T-helper 2 cell (primary cell): ENCODE data around the gene SH3TC1.

Experiments
- DNase-seq, 5 experiments: peaks; one replicate each; pipeline versions ENCODE4 v3.0.0 to v3.0.0-alpha.2; 2012 to 2022

The SH3TC1 gene

DNA sequence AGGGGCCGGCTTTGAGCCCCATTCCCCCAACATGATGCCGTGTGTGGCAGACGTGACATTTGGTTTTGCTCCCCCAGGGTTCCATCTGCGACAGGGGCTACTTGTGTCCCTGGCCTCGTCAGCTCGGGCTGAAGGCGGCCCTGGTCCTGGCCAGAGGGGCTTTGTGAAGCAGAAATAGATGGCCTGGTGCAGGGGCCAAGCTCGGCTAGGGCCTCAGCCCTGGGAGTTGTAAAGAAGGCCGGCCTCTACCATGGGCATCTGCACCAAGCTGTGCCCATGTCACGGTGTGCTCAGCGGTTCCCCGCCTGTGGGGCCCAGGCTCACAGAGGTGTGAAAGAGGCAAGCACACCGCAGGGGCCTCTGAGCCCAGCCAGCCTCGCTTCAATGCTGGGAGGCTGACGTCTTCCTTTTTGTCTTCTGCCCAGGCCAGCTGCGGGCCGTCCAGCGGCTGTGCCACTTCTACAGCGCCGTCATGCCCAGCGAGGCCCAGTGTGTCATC, 32.5 kb downstream of the SH3TC1 start:
- no peak for DNase-seq

- DNase-seq, result no peak
Observed at GRCh38 chr4:8232748-8233147, 33.7 kb downstream of the SH3TC1 start.

DNA sequence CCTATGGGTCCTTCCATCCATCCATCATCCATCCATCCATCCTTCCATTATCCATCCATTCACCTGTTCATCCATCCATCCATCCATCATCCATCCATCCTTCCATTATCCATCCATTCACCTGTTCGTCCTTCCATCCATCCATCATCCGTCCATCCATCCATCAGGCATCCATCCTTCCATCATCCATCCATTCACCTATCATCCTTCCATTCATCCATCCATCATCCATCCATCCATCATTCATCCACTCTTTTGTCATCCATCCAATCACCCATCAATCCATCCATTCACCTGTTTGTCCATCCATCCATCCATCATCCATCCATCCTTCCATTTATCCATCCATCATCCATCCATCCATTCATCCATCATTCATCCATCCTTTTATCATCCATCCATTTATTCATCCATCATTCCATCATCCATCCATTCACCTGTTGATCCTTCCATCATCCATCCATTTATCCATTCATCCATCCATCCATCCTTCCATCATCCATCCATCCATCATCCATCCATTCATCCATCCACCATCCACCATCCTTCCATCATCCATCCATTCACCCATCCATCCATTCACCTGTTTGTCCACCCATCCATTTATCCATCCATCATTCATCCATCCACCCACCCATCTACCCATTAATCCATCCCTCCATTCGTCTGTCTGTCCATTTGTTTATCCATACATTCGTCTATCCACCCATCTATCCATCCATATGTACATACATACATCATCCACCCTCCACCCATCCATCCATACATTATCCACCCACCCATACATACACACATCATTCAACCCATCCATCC, 34.8 kb downstream of the SH3TC1 start:
- DNase-seq, result no peak

- no peak for DNase-seq
Observed at GRCh38 chr4:8234715-8235114, 35.6 kb downstream of the SH3TC1 start.

DNA sequence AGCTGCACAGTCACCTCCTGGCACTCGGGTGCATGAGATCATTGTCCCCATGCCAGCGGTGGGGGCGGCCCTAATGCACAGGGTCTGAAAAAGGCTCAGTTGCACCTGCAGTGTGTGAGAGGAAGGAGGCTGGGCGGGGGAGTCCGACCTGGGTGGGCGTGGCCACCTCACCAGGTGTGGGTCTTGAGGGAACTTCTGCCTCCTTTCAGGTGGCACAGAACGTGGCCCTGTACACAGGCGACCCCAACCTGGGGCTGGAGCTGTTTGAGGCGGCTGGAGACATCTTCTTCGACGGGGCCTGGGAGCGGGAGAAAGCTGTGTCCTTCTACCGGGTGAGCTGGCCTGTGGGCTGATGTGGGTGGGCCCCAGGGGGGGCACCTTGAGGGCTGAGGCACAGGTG, 36.1 kb downstream of the SH3TC1 start:
- DNase-seq, result no peak

- DNase-seq, result no peak
Observed at GRCh38 chr4:8235686-8236085, 36.6 kb downstream of the SH3TC1 start.

DNA sequence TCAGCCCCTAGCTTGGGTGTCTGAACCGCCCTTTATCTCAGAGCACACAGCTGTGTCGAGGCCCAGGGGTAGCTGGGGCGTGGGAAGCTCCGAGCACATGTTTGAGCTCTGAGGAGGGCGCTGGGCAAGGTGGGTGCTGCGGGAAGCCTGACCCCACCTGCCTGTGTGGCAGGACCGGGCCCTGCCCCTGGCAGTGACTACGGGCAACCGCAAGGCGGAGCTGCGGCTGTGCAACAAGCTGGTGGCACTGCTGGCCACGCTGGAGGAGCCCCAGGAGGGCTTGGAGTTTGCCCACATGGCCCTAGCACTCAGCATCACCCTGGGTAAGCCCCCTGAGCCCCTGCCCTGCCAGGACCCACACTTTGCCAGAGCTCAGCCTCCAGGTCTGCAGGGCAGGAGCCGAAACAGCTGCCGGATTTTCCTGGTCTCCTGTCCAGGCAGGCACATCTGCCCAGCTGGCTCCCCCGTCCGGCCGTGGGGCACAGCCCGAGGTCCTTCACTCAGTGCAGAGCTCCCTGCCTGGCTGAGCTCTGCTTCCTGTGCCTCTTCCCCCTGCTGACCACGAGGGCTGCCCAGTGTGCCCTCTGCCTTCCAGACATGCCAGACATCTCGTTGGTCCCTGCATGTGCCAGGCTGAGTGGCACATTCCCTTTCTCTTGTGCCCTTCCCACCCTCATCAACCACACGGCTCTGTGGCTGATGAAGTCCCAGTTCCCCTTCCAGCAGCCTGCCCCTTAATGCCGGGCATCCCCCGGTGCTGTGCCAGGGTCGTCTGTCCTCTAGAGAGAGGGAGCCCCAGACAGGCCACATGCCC, 37.2 kb downstream of the SH3TC1 start:
- DNase-seq, result no peak

DNA sequence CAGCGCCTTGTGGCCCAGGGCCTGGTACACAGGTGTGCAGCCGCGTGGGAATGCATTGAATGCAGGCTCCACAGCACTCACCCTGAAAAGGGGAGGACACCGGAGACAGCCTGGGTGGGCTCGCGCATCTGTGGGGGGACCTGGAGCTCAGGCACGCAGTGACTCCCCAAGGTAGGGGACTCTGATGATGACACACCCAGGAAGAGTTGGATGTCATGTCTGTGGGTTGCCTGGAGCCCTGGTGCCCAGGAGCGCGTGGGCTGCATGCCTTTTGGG, 37.8 kb downstream of the SH3TC1 start:
- DNase-seq, result no peak

- no peak for DNase-seq
Observed at GRCh38 chr4:8237256-8237989, 38.3 kb downstream of the SH3TC1 start.

DNA sequence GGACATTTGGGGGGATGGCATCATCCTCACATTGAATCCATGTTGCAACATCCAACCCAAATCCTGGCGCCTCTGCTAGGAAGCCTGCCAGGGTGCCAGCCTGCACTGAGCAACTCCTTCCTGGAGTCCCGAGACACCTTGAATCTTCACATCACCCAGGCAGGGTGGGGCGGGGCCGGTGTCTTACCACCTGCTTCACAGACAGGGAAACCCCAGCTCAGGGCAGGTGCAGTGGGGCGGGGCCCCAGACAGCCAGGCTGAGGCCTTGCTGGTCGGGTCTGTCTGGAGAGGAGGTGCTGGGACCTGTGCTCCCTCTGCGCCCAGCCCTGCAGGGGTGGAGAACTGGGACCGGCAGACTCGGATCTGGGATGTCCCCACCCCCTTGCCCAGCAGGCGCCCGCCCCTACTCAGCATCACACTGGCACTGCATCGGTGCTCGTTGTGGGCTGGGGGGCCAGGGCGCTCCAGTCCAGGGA, 39.0 kb downstream of the SH3TC1 start:
- no peak for DNase-seq

DNA sequence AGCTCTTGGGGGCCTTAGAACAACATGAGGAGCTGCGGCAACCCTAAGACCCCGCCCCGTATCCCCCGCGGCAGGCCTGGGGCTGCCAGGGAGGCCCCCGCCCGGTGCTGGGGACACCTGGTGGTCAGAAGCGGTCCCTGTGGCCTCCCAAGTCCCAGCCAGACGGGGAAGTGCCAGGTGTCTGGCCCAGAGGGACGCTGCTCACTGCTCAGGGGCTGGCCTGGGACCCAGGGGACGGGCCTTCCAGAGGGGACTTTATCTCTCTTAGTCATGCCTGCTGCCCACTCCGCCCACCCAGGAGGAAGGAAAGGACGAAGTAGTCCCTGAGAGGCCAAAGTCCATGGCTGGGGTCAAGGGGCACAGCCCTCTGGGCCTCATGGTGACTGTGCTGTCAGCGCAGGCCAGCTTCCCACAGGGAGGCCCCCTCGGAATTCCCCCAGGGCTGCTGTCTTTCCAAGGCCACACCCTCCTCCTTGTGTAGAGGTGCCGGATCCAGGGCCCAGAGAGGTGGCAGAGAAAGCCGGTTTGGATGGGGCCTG, 39.5 kb downstream of the SH3TC1 start:
- no peak for DNase-seq

DNA sequence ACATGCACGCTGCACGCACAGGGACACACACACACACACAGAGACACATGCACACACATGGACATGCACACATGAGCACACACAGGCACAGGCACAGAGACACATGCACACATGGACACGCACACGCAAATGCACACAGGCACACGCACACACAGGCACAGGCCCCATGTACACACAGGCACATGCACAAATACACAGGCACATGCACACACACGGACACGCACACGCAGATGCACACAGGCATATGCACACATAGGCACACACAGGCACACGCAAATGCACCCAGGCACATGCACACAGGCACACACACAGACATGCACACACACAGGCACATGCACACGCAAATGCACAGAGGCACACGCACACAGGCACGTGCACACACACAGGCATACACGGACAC, 40.1 kb downstream of the SH3TC1 start:
- no peak for DNase-seq

- no peak for DNase-seq
Observed at GRCh38 chr4:8239661-8240060, 40.6 kb downstream of the SH3TC1 start.

GRCh38 chr4:8240211-8241041, 41.3 kb downstream of the SH3TC1 start:
- DNase-seq, result no peak

- no peak for DNase-seq
Observed at GRCh38 chr4:8241211-8241779, 42.2 kb downstream of the SH3TC1 start.

- DNase-seq, result peak; percentile 49 to 78 (median 64)
Observed at GRCh38 chr4:8241895-8242696, 43.0 kb downstream of the SH3TC1 start.

- DNase-seq, result no peak
Observed at GRCh38 chr4:8242782-8243560, 43.9 kb downstream of the SH3TC1 start.

DNA sequence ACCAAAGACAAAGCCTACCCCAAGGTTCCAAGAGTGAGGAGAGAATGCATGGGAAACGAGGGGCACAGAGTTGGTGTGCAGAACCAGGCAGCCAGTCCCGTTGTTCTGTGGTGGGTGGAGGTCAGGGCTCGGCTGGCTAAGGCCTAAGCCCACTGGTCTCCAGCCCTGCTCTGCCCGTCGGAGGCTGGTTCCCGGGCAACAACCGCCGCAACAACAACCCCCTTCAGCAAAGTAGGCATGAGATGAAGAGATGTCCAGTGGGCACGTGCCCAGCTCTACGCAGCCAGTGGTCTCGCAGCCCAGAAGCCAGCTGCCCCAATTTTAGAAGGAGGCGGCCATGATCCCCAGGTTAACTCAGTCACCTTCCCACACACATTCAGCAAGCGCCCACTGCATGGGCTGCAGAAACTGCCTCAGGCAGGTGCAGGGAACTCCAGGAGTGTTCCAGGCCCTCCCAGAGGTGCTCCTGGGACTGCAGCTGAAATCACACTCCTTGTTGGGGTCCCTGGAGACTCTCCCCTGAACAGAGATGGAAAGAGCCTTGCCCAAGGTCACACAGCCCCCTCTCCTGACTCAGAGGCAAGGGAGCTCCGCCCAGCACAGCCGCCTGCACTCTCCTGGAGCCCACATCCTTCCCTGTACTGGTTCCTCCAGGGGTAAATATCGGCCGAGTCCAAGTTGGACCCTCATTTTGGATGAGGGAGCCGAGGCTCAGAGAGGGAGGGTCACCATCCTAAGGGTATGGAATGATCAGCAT, 45.1 kb downstream of the SH3TC1 start:
- DNase-seq, result no peak

DNA sequence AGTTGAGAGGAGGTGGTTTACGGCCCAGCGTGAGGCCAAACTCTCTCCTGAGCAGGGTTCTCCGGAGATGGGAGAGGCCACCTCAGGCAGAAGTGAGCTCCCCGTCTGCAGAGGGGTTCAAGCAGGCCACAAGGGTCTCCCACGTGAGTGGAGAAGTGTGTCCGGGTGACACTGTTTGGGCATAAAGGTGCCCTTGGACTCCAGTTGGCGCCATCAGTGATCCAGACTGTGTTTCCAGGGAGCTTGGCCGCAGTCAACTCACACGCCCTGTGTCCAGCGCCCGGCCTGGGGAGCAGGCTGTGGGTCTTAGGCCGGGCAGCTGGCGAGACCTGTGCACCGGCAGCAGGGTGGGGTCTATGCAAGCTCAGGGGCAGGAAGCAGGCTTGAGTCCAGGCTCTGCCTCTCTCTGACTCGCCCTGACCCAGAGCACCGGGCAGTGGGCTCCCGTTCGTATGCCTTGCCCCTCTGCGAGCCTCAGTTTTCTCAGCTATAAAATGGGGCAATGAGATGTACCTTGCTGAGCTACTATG, 45.9 kb downstream of the SH3TC1 start:
- DNase-seq, result no peak
